OCI-LY1 (cell line): Measurements from ENCODE around the gene MARCHF9.

Experiments
- H2AFZ ChIP-seq: fragments of 200-600 bp; sonication (generic), shearing (Covaris generic); 2 replicates; pipeline ENCODE4 v1.6.0; 2014; ENCODE audit warnings: antibody characterized with exemption, mild to moderate bottlenecking, low read length
- H3F3A ChIP-seq: fragments of 200-600 bp; sonication (generic), shearing (Covaris generic); 2 replicates; pipeline ENCODE4 v1.6.0; 2014; ENCODE audit warnings: mild to moderate bottlenecking, antibody characterized with exemption, low read length, moderate library complexity; ENCODE audit not compliant: insufficient read depth
- H3K27ac ChIP-seq: fragments of 200-600 bp; sonication (generic); 2 replicates; pipeline ENCODE4 v1.5.1; 2014; ENCODE audit warnings: low read length, mixed run types, mild to moderate bottlenecking, low read depth; ENCODE audit not compliant: poor library complexity, severe bottlenecking
- H3K27me3 ChIP-seq: fragments of 200-600 bp; sonication (generic); 2 replicates; pipeline ENCODE4 v1.6.0; 2014; ENCODE audit warnings: antibody characterized with exemption, mild to moderate bottlenecking, low read length, moderate library complexity; ENCODE audit not compliant: insufficient read depth
- H3K36me3 ChIP-seq: fragments of 200-600 bp; sonication (generic); 2 replicates; pipeline ENCODE4 v1.6.1; 2014; ENCODE audit warnings: mild to moderate bottlenecking, antibody characterized with exemption, low read length, moderate library complexity, mixed read lengths; ENCODE audit not compliant: insufficient read depth
- H3K4me1 ChIP-seq: fragments of 200-600 bp; sonication (generic); 2 replicates; pipeline ENCODE4 v1.5.1; 2014; ENCODE audit warnings: mild to moderate bottlenecking, low read length, moderate library complexity; ENCODE audit not compliant: insufficient read depth, severe bottlenecking
- H3K4me2 ChIP-seq: fragments of 200-600 bp; sonication (generic), shearing (Covaris generic); 2 replicates; pipeline ENCODE4 v1.6.1; 2014; ENCODE audit warnings: low read length
- H3K4me3 ChIP-seq: fragments of 200-600 bp; sonication (generic); 2 replicates; pipeline ENCODE4 v1.5.1; 2014; ENCODE audit warnings: low read length, low read depth, mild to moderate bottlenecking, mixed read lengths; ENCODE audit not compliant: poor library complexity, severe bottlenecking
- H3K79me2 ChIP-seq: fragments of 200-600 bp; shearing (Covaris generic); 2 replicates; pipeline ENCODE4 v1.6.1; 2016; ENCODE audit warnings: mixed run types, low read length, mixed read lengths; ENCODE audit not compliant: insufficient read depth
- H3K9ac ChIP-seq: fragments of 200-600 bp; sonication (generic), shearing (Covaris generic); 2 replicates; pipeline ENCODE4 v1.6.1; 2014; ENCODE audit warnings: mild to moderate bottlenecking, low read length, mixed read lengths
- H3K9me2 ChIP-seq: fragments of 200-600 bp; sonication (generic), shearing (Covaris generic); 2 replicates; pipeline ENCODE4 v1.6.1; 2014; ENCODE audit warnings: low read depth, mild to moderate bottlenecking, low read length, mixed read lengths
- H3K9me3 ChIP-seq: fragments of 200-600 bp; shearing (Covaris generic); 2 replicates; pipeline ENCODE4 v1.6.1; 2014; ENCODE audit warnings: low read length, mixed read lengths
- H4K20me1 ChIP-seq: fragments of 200-600 bp; sonication (generic), shearing (Covaris generic); 2 replicates; pipeline ENCODE4 v1.6.0; 2016; ENCODE audit warnings: mild to moderate bottlenecking, low read length; ENCODE audit not compliant: insufficient read depth
- CTCF ChIP-seq: fragments of 200-600 bp; sonication (generic), shearing (Covaris generic); IDR thresholded peaks from 2 replicates; pipeline ENCODE4 v1.5.1; 2017; ENCODE audit warnings: mild to moderate bottlenecking, antibody characterized with exemption, low read length, moderate library complexity, mixed read lengths
- EZH2 ChIP-seq: fragments of 200-600 bp; sonication (generic), shearing (Covaris generic); IDR thresholded peaks from 2 replicates; pipeline ENCODE4 v1.8.0; 2017; ENCODE audit warnings: borderline replicate concordance, mixed run types, mild to moderate bottlenecking, antibody characterized with exemption, low read length, moderate library complexity, mixed read lengths

The MARCHF9 gene

GRCh38 chr12:57760347-57760982 is 5.6 kb downstream of the MARCHF9 start:
- H3K4me3 ChIP-seq: no peak overlapping the region
- H3K4me2 ChIP-seq: no peak overlapping the region
- no peaks in the 10 kb centered on the region for H3K79me2 ChIP-seq
- H3K27ac ChIP-seq: no peak overlapping the region
- H3K9me3 ChIP-seq: no peaks in the 10 kb centered on the region
- no peaks in the 10 kb centered on the region for H4K20me1 ChIP-seq
- H3F3A ChIP-seq: no peaks in the 10 kb centered on the region
- H3K27me3 ChIP-seq: peaks cover 17% of the 10 kb centered on the region; the same call in 1 of the 2 replicates
- no peak overlapping the region for H2AFZ ChIP-seq
- TF ChIP-seq EZH2: no peak
- TF ChIP-seq CTCF: no peak
- no peaks in the 10 kb centered on the region for H3K9me2 ChIP-seq
- no peak overlapping the region for H3K9ac ChIP-seq
- H3K36me3 ChIP-seq: peaks cover 30% of the 10 kb centered on the region; the same call in 1 of the 2 replicates
- H3K4me1 ChIP-seq: peaks cover 24% of the 10 kb centered on the region

DNA sequence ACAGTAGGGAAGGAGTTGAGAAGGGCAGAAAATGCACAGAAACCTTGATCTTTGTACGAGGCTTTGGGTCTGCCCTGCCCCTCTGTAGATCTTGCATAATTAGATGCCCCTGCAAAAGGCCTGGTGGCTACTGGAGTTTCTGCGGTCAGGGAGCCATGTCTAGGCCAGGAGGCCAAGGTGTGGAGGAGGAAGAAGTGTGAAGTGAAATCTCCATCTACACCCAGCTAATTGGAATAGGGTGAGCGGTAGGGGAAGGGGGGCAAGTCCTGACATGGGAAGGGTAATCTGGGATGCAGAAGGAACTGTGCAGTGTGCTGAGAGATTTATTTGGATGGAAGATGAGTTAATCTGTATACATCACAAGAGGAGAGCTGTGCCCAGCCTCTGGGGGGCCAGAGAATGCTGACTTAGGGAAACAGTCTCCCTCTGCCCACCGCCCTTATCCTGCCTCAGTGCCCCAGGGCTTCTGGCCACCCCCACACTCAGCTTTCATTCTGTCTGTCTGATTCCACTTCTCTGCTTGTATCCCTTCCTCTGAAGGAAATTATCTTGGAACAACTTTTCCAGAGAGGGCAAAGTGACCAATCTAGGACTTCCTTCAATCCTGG is 6.6 kb downstream of the MARCHF9 start:
- H3K79me2 ChIP-seq: no peaks in the 10 kb centered on the region
- no peak overlapping the region for H3K27ac ChIP-seq
- peaks cover 26% of the 10 kb centered on the region for H3K4me1 ChIP-seq
- no peak for TF ChIP-seq EZH2
- TF ChIP-seq CTCF: no peak
- H4K20me1 ChIP-seq: no peaks in the 10 kb centered on the region
- H3F3A ChIP-seq: no peaks in the 10 kb centered on the region
- peaks cover 24% of the 10 kb centered on the region for H3K27me3 ChIP-seq
- H3K9me3 ChIP-seq: no peaks in the 10 kb centered on the region
- H3K4me2 ChIP-seq: no peak overlapping the region
- H2AFZ ChIP-seq: no peak overlapping the region
- H3K36me3 ChIP-seq: peaks cover 30% of the 10 kb centered on the region; the same call in 1 of the 2 replicates
- H3K4me3 ChIP-seq: no peak overlapping the region
- no peaks in the 10 kb centered on the region for H3K9me2 ChIP-seq
- H3K9ac ChIP-seq: no peak overlapping the region

DNA sequence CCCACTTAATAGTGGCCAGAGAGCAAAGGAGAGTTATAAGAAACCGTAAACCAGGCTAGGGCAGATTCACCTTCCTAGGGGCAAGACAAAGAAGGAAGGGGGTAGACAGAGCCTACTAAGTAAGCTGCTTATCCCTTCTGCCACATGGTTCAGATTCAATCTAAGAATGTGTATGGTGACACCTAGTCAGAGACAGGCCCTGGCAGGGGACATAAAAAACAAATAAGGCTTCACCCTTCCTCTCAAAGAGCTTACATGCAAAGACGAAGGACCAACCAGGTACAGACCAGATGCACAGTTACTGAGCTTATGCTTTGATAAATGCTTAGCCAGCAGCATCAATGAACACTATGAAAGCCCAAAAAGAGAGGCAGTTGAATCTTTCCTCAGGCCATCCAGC is 7.6 kb downstream of the MARCHF9 start:
- TF ChIP-seq EZH2: no peak
- TF ChIP-seq CTCF: no peak
- Histone ChIP-seq H3K4me2 (no peak overlapping the region), H3K4me1 (peaks cover 20% of the 10 kb centered on the region), H4K20me1 (no peaks in the 10 kb centered on the region), H3K4me3 (no peak overlapping the region), H3F3A (no peaks in the 10 kb centered on the region), H3K9ac (no peak overlapping the region), H3K9me3 (no peaks in the 10 kb centered on the region), H3K36me3 (peaks cover 27% of the 10 kb centered on the region), H3K79me2 (no peaks in the 10 kb centered on the region), H2AFZ (no peak overlapping the region), H3K27me3 (peaks cover 24% of the 10 kb centered on the region), H3K9me2 (no peaks in the 10 kb centered on the region), H3K27ac (no peak overlapping the region)
